SH-SY5Y (cell line): ENCODE data around the gene KLHDC3.

Experiments used
- GATA2 ChIP-seq: IDR thresholded peaks from 2 replicates; pipeline ENCODE4 v1.6.1; 2011; ENCODE audit warnings: mild to moderate bottlenecking, low read depth, low read length
- GATA3 ChIP-seq: IDR thresholded peaks from 2 replicates; pipeline ENCODE4 v1.6.1; 2011; ENCODE audit warnings: low read depth, mild to moderate bottlenecking, low read length, moderate library complexity

DNA sequence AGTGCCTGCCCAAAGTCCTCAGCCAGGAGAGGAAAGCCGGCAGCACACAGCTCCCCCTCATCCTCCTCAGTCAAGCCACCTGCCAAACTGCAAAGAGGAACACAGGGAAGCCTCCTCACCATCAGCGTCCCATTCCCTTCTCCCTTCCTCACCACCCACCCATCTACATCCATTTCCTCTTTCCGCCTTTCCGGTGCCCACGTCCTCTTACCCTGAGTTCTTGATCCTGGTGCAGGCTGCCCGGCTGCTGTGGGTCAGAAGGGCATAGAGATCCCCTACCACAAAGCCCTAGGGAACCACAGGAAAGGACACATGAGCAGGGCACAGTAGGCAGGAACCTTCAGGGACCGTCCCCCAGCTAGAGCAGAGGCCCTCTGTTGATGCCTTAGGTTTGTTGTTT is 47.5 kb upstream of the KLHDC3 start:
- TF ChIP-seq GATA2 (no peak), GATA3 (no peak)
